Activated CD4-positive, alpha-beta memory T cell treated with anti-CD3 and anti-CD28 coated beads, Interleukin-2, amount 10 ng/mL, durations not matched to agents 7 days and 5 days (primary cell): ENCODE results near the gene UROC1. TPM values are rescaled to one million over a fixed set of nuclear protein-coding genes. Genes with fewer than 3 reads are reported as not detected.

Experiments used
- CTCF ChIA-PET: fragments of 350-600 bp; sonication (Branson Sonifier 250); formaldehyde crosslinking; loops from one replicate; lab custom pipeline; 2021; ENCODE audit warnings: antibody characterized with exemption, inconsistent platforms; lab: Charles Lee
- POLR2A ChIA-PET: fragments of 350-600 bp; sonication (Branson Sonifier 250); formaldehyde crosslinking; loops from one replicate; lab custom pipeline; 2021; ENCODE audit warnings: antibody characterized with exemption; lab: Charles Lee
- DNase-seq: peaks from one replicate; pipeline ENCODE4 v3.0.0-alpha.2; 2020
- H3K27ac Mint-ChIP-seq: one replicate; pipeline ENCODE4 v1.8.0; 2021; ENCODE audit warnings: mild to moderate bottlenecking, mixed read lengths
- H3K27me3 Mint-ChIP-seq: one replicate; pipeline ENCODE4 v1.8.0; 2021; ENCODE audit warnings: mixed read lengths
- H3K36me3 Mint-ChIP-seq: one replicate; pipeline ENCODE4 v1.8.0; 2021; ENCODE audit warnings: low read depth, mixed read lengths
- H3K4me1 Mint-ChIP-seq: one replicate; pipeline ENCODE4 v1.8.0; 2021; ENCODE audit warnings: mixed read lengths
- H3K4me3 Mint-ChIP-seq: one replicate; pipeline ENCODE4 v1.8.0; 2021; ENCODE audit warnings: mild to moderate bottlenecking, mixed read lengths
- H3K9me3 Mint-ChIP-seq: one replicate; pipeline ENCODE4 v1.8.0; 2021; ENCODE audit warnings: mixed read lengths
- total RNA-seq, 2 experiments: library from RNA; stranded (reverse); gene quantifications; one replicate each; pipeline ENCODE4 v1.2.3, GENCODE V29; 2021

UROC1 gene
- total RNA-seq, 2 experiments from 2014 or later, result not detected

DNA sequence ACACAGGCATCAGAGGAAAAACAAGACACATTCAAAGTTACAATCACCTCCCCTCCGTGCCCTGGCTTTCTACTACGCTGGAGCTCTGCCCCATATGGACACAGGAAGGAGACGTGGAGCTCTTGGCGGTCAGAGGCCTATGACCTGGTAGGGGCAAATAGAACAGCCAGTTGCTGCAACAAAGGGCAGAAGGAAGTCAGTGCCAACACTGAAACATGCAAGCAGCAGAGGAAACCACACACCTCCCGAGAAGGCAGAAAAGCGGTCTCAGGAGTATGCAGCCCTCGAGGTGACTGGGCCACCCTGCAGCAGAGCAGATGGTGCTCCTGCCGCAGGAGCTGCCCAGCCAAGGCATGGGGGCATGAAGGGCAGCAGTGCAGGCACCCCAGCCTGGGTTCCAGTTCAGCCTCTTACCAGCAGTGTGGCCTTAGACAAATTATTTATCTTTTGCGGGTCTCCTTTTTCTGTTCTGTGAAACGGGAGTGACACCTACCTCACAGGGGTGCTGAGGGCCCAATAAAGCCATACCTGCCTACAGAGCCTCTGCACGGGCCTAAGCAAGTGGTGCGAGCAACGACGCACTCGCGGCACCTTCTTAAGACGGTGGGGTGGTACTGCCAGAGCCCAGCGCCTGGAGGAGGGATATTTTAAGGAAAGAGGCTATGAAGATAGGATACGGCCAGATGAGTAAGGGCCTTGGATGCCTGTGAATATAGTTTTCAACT, 50.5 kb downstream of the UROC1 start:
- ChIA-PET POLR2A (interaction anchor here (1.3 to 1.6 kb wide), 2 partner anchors 8 to 9 kb away, joined by 4 read pairs; partner anchors contain the start of gene ZXDC), CTCF (no interaction called here)
- no peaks in the 10 kb centered on the region for H3K9me3 Mint-ChIP-seq
- no peak for DNase-seq
- no peak overlapping the region for H3K4me3 Mint-ChIP-seq
- H3K27ac Mint-ChIP-seq, result peak overlapping the region; percentile 18
- peaks cover 67% of the 10 kb centered on the region for H3K36me3 Mint-ChIP-seq
- peaks cover 42% of the 10 kb centered on the region for H3K4me1 Mint-ChIP-seq
- no peaks in the 10 kb centered on the region for H3K27me3 Mint-ChIP-seq

DNA sequence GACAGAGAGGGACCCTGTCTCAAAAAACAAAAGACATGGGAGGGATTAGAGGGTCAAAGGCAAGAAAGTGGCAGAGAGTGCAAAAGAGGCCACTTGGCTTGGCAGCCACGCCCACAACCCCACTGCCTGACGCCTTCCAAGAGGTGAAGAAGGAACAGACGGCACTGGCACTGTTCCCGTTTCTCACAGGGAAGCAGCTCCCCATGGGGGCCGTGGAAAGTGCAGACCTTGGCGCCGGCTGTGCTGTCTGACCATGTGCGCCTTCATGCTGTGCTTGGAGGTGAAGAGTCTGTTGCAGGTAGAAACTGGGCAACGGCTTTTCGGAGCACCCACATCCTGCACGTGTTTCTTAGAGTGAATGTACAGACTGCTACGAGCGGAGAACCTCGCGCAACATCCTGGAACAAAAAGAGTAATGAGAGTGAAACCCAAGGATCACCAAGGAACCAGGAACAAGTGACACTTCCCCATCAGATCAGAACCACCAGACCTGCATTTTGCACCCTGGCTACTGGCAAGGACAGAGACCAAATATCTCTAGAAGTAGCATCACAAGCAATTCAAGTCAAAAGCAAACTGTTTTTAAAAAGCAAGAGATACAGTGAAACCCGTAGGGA, 51.5 kb downstream of the UROC1 start:
- Mint-ChIP-seq H3K4me3 (no peak overlapping the region), H3K9me3 (no peaks in the 10 kb centered on the region), H3K4me1 (peaks cover 36% of the 10 kb centered on the region), H3K36me3 (peaks cover 68% of the 10 kb centered on the region), H3K27me3 (no peaks in the 10 kb centered on the region), H3K27ac (peak overlapping the region; percentile 18)
- CTCF ChIA-PET, result no interaction called here
- DNase-seq, result no peak
- POLR2A ChIA-PET, result interaction anchor here (1.3 to 1.6 kb wide), 2 partner anchors 9 to 10 kb away, joined by 4 read pairs; partner anchors contain the start of gene ZXDC

DNA sequence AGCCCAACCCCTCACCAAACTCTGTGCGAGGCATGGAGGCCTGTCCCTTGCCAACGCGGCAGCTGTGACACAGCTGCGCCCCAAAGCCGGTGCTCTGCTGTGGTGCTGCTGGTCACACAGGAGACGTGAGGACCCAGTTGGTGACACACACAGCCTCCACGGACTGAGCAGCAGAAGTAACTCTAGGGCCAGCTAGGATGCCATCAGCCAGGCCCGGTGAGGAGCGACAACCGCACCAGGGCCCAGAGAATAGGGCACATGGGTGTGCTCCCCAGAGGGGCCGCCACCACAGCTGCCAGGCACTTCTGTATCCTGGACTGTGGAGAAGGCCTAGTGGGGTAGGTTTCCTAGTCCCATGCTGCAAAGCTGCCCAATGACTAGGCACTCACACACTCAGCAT, 52.6 kb downstream of the UROC1 start:
- CTCF ChIA-PET, result interaction anchor here (0.5 kb wide), 1 partner anchor 1083 kb away, joined by 4 read pairs; no protein-coding TSS in a partner anchor
- no peak for DNase-seq
- Mint-ChIP-seq H3K9me3 (no peaks in the 10 kb centered on the region), H3K36me3 (peaks cover 64% of the 10 kb centered on the region), H3K27me3 (no peaks in the 10 kb centered on the region), H3K4me3 (no peak overlapping the region), H3K27ac (no peak overlapping the region), H3K4me1 (peaks cover 34% of the 10 kb centered on the region)
- POLR2A ChIA-PET, result no interaction called here

DNA sequence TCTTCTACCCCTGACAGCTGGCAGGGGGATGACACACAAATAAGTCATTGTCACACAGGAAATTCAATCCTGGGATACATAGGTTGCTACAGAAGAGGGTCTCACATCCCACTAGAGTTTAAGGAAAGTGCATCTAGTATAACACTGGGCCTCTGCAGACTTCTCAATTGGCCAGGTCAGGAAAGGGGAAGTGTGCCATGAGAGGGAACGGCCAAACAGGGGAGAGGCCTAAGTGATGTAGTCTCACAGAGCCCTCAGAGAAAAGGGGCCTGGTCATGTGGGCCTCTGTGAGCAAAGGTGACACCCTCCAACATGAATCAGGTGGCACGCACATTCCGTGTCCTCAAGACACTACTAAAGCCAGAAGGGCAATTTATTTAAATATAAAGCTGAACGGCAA, 53.1 kb downstream of the UROC1 start:
- Mint-ChIP-seq H3K27me3 (no peaks in the 10 kb centered on the region), H3K36me3 (peaks cover 59% of the 10 kb centered on the region), H3K27ac (no peak overlapping the region), H3K9me3 (no peaks in the 10 kb centered on the region), H3K4me3 (no peak overlapping the region), H3K4me1 (peaks cover 30% of the 10 kb centered on the region)
- ChIA-PET POLR2A (interaction anchor here (1.0 kb wide), 1 partner anchor 10 kb away, joined by 3 read pairs; no protein-coding TSS in a partner anchor), CTCF (interaction anchor here (0.5 kb wide), 1 partner anchor 1084 kb away, joined by 4 read pairs; no protein-coding TSS in a partner anchor)
- DNase-seq, result no peak

DNA sequence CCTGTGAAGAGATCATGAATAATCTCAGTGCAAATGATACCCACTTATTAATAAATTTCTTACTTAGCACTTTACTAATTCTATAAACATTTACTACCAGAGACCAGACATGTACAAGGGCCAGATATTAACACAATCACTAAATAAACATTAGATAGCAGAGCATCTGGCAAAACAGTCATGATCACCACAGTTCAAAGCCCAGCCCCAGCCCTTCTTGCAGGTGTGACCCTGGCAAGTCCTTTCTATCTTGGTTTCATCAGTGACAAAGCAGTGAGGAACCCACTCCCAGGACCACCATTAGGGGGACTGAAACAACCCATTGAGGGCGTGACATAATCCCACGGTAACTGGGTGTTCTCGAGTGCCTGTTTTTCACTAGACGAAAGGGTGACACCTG, 53.5 kb downstream of the UROC1 start:
- Mint-ChIP-seq H3K9me3 (no peaks in the 10 kb centered on the region), H3K4me3 (no peak overlapping the region), H3K36me3 (peaks cover 55% of the 10 kb centered on the region), H3K4me1 (peaks cover 26% of the 10 kb centered on the region), H3K27ac (no peak overlapping the region), H3K27me3 (no peaks in the 10 kb centered on the region)
- CTCF ChIA-PET, result interaction anchor here (1.0 kb wide), 1 partner anchor 9 kb away, joined by 3 read pairs; no protein-coding TSS in a partner anchor
- POLR2A ChIA-PET, result interaction anchor here (1.0 kb wide), 1 partner anchor 11 kb away, joined by 3 read pairs; no protein-coding TSS in a partner anchor
- no peak for DNase-seq

DNA sequence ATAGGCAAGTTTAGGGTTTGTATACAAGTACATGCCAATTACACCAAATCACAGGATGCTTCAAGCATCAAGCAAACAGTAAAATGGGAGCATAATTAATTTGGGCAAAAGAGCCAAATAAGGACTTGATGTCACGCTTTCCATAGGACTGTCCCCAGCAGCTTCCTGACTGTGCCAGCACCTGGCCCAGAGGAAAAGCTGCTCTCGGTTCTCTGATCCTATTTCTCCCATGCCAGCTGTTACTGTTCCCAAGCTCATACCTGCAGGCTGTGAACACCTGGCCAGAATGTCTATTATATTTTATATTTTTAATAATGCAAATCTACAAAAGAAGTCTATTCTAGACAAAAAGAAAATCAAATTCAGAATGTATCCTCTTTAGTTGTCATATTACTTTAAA, 54.1 kb downstream of the UROC1 start:
- ChIA-PET CTCF (interaction anchor here (1.0 kb wide), 1 partner anchor 10 kb away, joined by 3 read pairs; no protein-coding TSS in a partner anchor), POLR2A (interaction anchor here (1.0 kb wide), 1 partner anchor 11 kb away, joined by 3 read pairs; no protein-coding TSS in a partner anchor)
- Mint-ChIP-seq H3K9me3 (no peaks in the 10 kb centered on the region), H3K27ac (no peak overlapping the region), H3K4me1 (peaks cover 21% of the 10 kb centered on the region), H3K4me3 (no peak overlapping the region), H3K36me3 (peaks cover 52% of the 10 kb centered on the region), H3K27me3 (no peaks in the 10 kb centered on the region)
- DNase-seq, result no peak

DNA sequence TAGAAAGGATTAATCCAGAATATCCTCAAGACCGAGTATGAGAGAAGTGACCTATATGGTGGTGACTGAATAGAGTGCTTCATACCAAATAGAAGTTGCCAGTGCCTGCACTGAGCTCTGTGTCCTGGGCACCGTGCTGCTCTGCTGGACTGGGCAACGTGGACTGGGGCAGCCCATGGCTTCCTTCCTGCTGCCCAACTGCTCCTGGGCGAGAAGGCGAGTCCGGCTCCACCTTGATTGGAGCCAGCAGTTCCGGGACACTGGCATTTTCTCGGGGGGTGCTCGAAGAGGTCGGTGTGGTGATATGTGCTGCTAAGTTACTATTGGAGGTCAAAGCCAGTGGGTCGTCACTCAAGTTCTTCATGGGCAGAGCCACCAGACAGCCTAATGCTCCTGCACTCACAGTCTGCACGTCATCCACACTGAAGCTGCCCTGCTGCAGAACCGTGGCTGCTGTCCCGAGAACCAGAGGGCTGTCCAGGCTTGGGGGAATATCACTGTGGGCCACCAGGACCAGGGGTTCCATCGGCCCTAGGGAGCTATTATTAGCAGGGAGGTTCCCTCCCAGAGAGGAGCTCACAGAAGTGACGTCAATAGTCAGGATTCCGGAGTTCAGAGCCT, 56.0 kb downstream of the UROC1 start:
- no peak overlapping the region for H3K27ac Mint-ChIP-seq
- no peaks in the 10 kb centered on the region for H3K9me3 Mint-ChIP-seq
- CTCF ChIA-PET, result no interaction called here
- DNase-seq, result no peak
- peaks cover 43% of the 10 kb centered on the region for H3K36me3 Mint-ChIP-seq
- peaks cover 9% of the 10 kb centered on the region for H3K4me1 Mint-ChIP-seq
- POLR2A ChIA-PET, result interaction anchor here (1.4 kb wide), 1 partner anchor 14 kb away, joined by 7 read pairs; the partner anchor contains the start of gene ZXDC
- no peaks in the 10 kb centered on the region for H3K27me3 Mint-ChIP-seq
- H3K4me3 Mint-ChIP-seq, result no peak overlapping the region

DNA sequence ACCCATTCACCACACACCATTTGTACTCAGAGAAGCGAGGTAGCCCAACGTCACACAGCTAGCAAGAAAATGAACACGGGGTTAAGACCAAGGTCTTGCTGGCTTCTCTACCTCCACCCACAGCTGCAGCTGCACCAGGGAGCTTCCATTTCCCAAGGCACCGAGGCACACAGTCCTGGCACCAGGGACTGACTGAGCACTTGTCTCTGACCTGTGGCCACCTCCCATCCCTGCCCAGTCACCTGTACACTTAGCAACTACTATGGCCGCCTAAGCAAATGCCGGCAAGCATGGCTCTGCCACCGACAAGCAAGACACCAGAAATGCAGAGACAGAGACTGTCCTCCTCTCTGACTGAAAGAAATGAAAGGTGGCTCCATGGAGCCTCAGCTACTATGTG, 57.2 kb downstream of the UROC1 start:
- no peak for DNase-seq
- Mint-ChIP-seq H3K4me1 (peaks cover 1% of the 10 kb centered on the region), H3K4me3 (no peak overlapping the region), H3K27me3 (no peaks in the 10 kb centered on the region), H3K9me3 (no peaks in the 10 kb centered on the region), H3K27ac (no peak overlapping the region), H3K36me3 (peaks cover 32% of the 10 kb centered on the region)
- ChIA-PET CTCF (no interaction called here), POLR2A (interaction anchor here (1.3 kb wide), 1 partner anchor 15 kb away, joined by 4 read pairs; the partner anchor contains the start of gene ZXDC)

DNA sequence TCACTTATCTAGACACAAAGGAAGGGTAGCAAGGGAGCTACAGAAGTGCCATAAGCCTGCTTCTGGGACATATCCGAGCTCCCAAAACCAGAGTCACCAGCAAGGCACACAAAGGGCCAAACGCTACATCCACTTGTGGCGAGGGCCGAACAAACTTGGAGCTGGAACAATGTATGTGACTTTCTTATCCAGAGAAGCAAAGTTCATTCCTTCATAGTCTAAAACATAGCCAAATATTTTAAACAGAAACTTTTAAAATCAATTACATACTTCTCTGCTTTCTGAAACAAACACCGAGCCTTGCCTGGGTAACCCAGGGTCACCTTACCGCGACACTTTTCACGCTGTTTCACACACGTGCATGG, 57.8 kb downstream of the UROC1 start:
- H3K4me3 Mint-ChIP-seq, result no peak overlapping the region
- H3K36me3 Mint-ChIP-seq, result peaks cover 33% of the 10 kb centered on the region
- H3K4me1 Mint-ChIP-seq, result no peaks in the 10 kb centered on the region
- no peaks in the 10 kb centered on the region for H3K27me3 Mint-ChIP-seq
- H3K9me3 Mint-ChIP-seq, result no peaks in the 10 kb centered on the region
- DNase-seq, result no peak
- ChIA-PET CTCF (no interaction called here), POLR2A (interaction anchor here (1.3 kb wide), 1 partner anchor 16 kb away, joined by 4 read pairs; the partner anchor contains the start of gene ZXDC)
- no peak overlapping the region for H3K27ac Mint-ChIP-seq

DNA sequence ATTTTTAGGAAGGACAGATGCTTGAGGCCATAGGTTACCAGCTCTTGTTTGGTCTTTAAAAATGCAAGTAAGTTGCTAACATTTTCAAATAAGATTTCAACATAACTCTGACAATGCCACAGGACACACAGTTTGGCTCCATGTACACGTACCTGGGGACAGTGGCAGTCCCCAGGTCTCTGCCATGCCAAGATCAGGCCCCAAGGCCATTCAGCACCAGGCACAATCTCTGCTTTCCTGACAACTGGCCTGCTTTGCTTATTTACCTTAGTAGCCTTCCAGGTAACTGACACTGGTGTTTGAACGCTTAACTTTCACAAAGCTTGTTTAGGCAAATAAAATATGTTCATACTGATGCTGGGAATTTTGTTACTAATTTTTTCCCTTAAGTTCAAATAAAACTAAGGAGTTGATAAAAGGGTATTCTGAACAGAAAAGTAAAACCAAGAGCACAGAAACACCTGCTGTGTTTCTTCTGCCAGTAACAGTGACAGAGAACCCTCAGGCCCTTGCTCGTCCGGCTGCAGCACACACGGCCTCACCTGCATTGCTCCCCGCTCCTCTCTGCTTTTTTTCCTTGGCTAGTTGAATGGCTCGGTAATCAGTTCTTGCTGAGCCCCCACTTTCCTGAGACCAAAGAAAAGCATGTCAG, 58.3 kb downstream of the UROC1 start:
- CTCF ChIA-PET, result no interaction called here
- H3K27me3 Mint-ChIP-seq, result no peaks in the 10 kb centered on the region

DNA sequence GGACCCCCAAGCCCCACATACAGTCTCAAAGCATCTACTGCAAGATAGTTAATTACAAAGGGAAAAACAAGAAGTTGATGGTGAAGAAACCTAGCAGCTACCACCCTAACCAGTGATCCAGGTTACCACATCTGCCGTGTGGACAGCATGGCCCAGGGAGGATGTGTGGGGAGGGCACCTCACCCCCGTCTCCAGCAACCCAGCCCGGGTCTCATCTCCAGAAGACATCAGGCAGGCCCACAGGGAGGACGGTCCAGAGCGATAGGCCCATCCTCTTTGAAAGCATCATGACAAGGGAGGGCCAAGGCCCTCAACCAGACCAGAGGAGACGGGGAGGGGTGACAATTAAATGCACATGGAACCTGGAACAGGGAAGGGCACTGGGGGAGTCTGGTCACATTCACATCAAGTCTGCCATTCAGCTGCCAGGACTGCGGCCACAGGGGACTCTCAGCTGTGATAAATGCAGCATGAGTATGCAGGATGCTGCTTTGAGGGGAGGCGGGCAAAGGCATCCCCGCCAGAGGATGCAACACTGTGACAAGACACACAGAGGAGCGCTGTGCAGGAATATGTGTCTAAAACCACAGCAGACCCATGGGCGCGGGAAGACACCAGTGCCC, 60.7 kb downstream of the UROC1 start:
- POLR2A ChIA-PET, result interaction anchor here (1.4 kb wide), 1 partner anchor 10 kb away, joined by 3 read pairs; no protein-coding TSS in a partner anchor
- CTCF ChIA-PET, result no interaction called here
- DNase-seq, result no peak
- H3K36me3 Mint-ChIP-seq, result peaks cover 35% of the 10 kb centered on the region
- H3K4me1 Mint-ChIP-seq, result no peaks in the 10 kb centered on the region
- H3K27ac Mint-ChIP-seq, result no peak overlapping the region
- no peak overlapping the region for H3K4me3 Mint-ChIP-seq
- H3K9me3 Mint-ChIP-seq, result no peaks in the 10 kb centered on the region
- H3K27me3 Mint-ChIP-seq, result no peaks in the 10 kb centered on the region

More for the DNA sequence above, 58.3 kb downstream of the UROC1 start:
- POLR2A ChIA-PET, result interaction anchor here (1.3 kb wide), 1 partner anchor 16 kb away, joined by 4 read pairs; the partner anchor contains the start of gene ZXDC
- H3K4me1 Mint-ChIP-seq, result no peaks in the 10 kb centered on the region
- no peak overlapping the region for H3K27ac Mint-ChIP-seq
- no peak for DNase-seq
- H3K4me3 Mint-ChIP-seq, result no peak overlapping the region
- H3K9me3 Mint-ChIP-seq, result no peaks in the 10 kb centered on the region
- H3K36me3 Mint-ChIP-seq, result peaks cover 34% of the 10 kb centered on the region

DNA sequence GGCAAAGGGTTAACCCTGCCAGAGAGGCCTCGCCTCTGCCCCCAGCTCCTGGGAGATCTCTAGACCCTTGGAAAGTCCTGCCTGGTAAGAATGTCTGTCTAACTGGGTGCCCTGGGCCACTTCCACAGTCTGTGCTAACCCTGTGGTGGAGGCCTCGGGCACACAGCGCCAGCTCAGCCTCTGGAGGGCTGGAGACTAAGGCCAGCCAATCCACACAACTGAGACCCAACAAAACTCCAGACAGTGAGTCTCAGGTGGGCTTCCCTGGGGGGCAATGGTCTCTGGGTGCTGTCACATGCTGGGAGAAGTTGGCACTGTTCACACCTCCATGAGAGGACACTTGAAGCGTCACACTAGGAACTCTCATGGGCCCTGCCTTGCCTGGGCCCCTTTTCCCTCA, 61.4 kb downstream of the UROC1 start:
- H3K4me1 Mint-ChIP-seq, result no peaks in the 10 kb centered on the region
- CTCF ChIA-PET, result no interaction called here
- H3K27me3 Mint-ChIP-seq, result no peaks in the 10 kb centered on the region
- H3K27ac Mint-ChIP-seq, result no peak overlapping the region
- H3K36me3 Mint-ChIP-seq, result peaks cover 35% of the 10 kb centered on the region
- H3K4me3 Mint-ChIP-seq, result no peak overlapping the region
- POLR2A ChIA-PET, result interaction anchor here (1.4 kb wide), 1 partner anchor 9 kb away, joined by 3 read pairs; no protein-coding TSS in a partner anchor
- no peak for DNase-seq
- no peaks in the 10 kb centered on the region for H3K9me3 Mint-ChIP-seq
